ENCODE measurements around the gene ACP2.

The ACP2 gene

DNA sequence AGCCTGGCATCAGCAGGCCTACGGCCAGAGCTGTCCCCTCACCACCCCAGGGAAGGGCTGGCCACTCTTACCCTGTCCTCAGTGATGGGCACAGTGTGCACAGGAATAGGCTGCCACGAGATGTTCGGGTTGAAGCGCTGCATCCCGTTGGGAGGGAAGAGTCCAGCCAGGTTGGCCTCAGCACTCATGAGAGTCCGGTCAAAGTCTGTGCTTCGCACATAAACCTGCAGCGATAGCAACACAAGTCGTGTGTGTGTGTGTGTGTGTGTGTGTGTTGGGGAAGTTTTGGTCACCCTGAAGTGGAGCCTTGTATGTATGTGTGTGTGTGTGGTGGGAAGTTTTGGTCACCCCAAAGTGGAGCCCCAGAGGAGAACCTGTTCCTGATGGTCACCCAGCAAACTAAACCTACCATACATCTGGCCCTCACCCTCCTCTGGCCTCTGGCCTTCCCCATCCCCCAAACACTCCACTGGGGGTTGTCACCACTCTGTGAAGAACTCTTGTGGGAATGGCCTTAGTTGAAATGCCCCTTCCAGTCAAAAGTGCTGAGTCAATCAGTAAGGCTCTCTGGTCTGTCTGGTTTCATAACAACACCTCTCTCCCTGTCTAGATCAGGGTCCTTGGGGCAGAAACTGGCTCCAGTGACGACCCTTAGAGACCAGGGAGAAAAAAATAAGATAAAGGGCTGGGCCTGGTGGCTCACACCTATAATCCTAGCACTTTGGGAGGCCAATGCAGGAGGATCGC, 2.8 kb downstream of the ACP2 start:
- intact Hi-C loops (cut with DNase I), result no loop called here
- DNase-seq, result peak in 3 of 10 donors; percentile 26 to 70 (median 55)

DNA sequence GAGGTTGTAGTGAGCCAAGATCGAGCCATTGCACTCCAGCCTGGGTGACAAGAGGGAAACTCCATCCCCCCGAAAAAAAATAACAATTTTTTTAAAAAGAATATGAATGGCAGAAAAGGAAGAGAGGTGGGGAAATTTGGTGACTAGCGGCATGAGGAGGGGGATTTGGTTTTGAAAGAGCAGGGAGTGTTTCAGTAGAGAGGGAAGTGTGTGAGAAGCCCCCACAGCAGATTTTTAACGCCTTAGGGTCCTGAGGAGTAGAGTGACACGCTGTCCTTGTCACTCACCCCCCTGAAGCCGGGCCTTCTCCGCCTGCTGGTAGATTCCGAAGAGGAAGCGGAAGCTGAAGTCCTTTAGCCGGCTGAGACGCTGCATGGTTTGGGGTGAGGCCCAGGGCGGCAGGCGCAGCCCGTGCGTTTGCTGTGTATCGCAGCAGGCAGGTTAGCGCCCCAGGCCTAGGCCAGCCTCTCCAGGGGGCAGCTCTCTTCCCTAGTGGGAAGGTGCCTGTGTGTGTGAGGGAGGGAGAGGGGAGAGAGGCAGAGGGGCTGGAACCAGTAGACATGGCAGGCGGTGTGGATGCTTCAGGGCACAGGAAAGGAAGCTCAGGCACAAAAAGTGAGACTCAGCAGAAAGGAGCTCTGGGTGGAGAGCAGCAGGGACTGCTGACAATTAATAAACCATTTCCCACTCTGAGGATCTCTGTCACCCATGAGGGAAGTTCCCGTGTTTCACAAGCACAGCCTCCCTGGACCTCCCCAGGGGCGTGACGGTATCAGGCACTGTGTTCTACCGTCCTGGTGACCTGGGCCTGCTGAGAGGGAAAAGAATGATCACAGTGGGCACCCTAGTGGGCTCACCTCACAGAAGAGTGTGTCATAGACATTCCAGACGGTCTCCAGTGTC, 3.9 kb downstream of the ACP2 start:
- peak in 3 of 10 donors; percentile 60 to 79 (median 77) for DNase-seq
- intact Hi-C loops (cut with DNase I), result no loop called here

DNA sequence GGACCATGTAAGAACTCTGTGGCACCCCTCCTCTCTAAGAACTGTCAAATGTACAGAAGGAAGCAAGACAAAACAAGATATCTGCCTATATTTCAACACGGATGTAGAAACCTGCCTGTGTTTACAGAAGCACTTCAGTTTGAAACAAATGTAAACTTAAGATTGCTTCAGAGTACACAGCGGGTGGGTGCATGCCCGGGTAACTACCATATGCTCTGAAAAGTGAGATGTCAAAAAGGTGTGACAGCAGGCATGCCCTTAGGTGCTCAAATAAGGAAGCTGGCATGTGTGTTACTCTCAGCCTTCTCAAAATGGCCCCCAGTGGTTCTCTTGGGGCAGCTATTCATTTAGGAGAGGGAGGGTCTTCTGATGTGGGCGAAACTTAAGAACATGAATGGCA, 5.2 kb downstream of the ACP2 start:
- peak in 1 of 10 donors; percentile 2 for DNase-seq

DNA sequence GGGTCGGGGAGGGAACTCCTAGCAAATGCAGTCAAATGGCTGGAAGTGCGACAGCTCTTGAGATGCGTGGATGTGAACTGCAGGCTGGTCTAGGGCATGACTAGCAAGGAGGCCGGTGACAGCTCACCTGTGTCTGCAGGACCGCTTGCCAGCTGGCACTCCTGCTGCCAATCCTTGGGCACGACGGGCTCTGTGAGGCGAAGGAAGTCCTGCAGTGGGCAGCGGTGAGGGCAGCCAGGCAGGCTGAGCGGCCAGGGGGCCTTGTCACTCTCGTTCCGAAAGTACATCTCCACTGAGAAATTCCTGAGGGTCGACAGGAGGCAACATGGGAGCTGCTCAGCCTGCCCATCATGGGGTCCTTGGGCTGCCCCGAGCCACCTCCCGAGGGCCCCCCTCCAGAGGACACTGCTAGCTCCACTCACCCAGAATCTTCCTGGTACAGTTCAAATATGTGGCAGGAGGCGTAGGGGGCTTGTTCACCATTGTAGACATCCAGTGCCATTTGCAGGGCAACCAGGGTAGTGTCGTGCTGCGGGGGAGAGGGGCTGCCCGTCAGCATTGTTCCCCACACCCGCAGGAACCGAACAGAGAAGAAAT, 5.9 kb downstream of the ACP2 start:
- intact Hi-C loops (cut with DNase I), result no loop called here
- DNase-seq, result peak in 3 of 10 donors; percentile 49 to 80 (median 49)

More for the DNA sequence above, 5.2 kb downstream of the ACP2 start:
- intact Hi-C loops (cut with DNase I), result no loop called here

DNA sequence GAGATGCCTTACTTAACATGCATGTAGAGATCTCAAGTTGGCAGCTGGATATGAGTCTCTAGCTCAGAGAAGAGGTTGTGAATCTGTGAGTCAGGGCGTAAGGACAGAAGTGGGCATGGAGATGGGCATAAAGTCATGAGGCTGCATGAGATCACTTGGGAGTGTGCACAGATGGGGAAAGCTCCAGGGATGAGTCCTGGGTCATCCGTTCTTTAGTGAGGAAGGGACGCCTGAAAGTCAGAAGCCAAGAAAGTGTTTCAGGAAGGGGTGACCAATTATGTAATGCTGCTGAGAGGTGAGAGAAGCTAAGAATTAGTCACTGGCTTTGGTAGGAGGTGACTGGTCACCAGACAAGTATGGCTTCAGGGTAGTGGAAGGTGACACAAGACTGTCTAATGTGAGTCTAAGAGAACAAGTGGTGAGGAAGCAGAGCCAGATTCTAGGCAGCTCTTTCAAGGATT, 6.7 kb downstream of the ACP2 start:
- DNase-seq, result peak in 2 of 10 donors; percentile 4 to 7
- intact Hi-C loops (cut with DNase I), result no loop called here

DNA sequence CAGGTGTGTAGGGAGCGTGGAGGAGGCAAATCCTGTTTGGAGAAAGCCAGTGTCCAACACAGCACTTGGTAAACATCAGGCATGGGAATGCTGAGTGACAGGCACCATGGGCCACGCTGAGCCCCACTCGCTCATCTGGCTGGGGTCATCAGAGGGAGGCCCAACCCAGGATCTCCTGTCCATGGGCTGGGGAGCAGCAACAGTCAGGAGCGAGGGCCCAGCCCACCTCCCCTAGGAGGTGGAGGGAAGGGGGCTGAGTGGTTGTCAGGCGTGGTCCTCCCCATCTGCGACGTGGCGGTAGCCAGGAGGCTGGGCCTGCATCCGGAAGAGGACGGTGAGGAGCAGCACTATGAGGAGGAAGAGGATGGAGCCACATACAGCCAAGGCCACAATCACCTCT, 8.8 kb downstream of the ACP2 start:
- intact Hi-C loops (cut with DNase I), result no loop called here
- peak in 3 of 10 donors; percentile 35 to 72 (median 49) for DNase-seq

DNA sequence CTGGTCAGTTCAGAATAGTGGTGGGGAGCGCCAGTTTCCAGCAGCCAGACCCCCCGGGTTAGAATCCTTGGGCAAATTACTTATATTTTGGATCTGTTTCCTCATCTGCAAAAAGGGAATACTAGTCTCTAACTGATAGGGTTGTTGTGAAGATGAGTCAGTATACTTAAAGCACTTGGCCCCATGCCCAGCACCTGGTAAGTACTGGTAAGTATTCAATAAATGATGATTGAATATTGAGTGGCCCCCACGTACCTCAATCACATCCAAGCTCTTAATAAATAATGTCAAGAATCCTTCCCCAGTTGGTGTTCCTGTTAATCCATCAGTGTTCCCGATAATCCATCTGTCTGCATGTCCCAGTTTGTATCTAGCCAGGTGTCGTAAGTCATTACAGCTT, 12.1 kb downstream of the ACP2 start:
- intact Hi-C loops (cut with DNase I), result no loop called here
- peak in 3 of 10 donors; percentile 4 to 9 (median 4) for DNase-seq

DNA sequence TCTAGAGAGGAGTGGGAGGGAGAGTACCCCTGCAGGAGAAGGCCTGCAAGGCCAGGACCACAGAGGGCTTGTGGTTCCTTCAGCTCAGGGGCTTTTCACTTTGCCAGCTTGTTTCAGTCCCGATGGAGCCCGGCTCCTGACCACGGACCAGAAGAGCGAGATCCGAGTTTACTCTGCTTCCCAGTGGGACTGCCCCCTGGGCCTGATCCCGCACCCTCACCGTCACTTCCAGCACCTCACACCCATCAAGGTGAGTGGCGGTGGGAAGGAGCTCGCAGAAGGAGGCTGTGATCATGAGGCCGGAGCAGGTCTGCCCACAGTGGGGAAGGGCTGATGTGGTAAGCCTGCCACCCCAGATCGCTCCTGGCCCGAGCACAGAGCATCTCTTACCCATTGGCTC, 13.5 kb downstream of the ACP2 start:
- intact Hi-C loops (cut with DNase I), result no loop called here

DNA sequence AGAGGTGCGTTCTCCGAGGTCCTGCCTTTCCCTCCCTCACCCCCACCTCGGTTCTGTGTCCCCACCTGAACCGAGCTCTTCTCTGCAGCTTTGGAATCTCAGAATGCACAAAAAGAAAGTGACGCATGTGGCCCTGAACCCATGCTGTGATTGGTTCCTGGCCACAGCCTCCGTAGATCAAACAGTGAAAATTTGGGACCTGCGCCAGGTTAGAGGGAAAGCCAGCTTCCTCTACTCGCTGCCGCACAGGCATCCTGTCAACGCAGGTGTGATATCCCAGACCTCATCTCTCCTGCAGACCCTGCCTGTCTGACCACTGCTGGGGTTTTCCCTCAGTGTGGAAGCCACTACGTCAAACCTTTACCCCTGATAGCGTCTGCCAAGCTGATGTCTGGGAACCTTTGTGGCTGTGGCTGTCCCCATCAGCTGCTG, 13.9 kb downstream of the ACP2 start:
- intact Hi-C loops (cut with DNase I), result no loop called here
- DNase-seq, result peak in 2 of 10 donors; percentile 59 to 72

More for the DNA sequence above, 13.5 kb downstream of the ACP2 start:
- DNase-seq, result peak in 2 of 10 donors; percentile 48 to 65

DNA sequence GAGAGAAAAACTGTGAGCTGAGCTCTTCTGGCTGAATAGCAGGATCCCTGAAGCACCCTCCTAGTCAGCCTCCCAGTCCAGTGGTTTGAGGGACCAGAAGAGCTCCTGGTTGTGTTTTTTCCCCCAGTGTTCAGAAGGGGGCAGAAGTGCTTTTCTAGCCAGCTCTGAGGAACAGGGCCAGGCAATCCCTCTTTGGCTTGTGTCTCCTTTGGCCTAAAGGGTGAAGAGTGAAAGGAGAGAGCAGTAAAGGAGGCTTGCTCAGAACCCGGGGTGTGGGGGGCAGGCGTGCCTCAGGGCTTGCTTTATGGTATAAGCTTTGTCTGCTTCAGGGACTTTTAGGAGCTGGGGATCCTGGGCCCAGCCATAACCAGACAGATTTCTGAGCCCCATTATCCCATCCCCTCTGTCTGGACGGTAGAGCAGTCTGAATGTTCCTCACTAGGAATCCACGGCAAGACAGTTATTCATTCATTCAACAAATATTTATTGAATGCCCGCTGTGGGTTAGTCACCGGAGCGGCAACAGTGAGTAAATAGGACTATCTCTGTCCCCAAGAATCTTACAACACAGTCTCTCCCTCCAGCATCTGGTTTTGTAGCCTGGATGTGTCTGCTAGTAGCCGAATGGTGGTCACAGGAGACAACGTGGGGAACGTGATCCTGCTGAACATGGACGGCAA, 14.5 kb downstream of the ACP2 start:
- DNase-seq, result peak in 2 of 10 donors; percentile 46 to 78
- intact Hi-C loops (cut with DNase I), result no loop called here

DNA sequence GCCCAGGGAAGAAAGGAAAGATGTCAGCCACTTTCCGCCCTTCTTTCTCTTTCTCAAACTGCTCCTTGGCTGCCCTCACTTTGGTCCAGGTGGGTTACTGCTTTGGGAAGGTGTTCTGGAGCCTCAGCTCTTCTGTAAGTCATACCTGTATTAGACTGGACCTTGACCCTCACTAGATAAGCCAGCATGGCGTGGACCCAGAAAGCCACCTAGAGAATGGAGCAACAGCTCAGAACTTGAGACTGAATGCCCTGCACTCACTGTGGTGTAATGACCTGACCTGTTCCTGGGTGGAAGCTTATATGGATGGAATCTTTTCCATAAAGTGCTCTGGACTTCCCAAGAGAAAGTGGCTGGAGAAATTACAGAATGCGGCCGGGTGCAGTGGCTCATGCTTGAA, 15.6 kb downstream of the ACP2 start:
- intact Hi-C loops (cut with DNase I), result no loop called here
- peak in 2 of 10 donors; percentile 10 to 49 for DNase-seq

DNA sequence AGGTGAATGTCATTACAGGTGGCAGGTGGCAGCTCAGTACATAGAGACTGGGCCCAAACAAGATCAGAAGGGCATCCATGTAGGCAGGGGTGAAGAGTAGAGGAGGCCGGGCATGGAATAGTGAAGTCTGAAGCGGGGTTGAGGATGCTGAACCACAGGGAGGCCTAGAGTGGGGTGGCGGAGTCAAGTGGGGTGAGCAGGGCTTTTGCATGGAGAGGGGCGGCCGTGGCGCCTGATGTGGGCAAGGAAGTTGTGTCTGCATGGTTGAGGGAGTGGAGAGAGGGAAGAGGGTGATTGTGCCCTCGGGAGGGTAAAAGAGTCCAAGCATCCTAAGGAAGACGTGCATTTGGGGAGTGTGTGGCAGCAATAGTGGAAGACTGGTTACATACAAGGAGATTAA, 19.5 kb downstream of the ACP2 start:
- intact Hi-C loops (cut with DNase I), result no loop called here
- peak in 2 of 10 donors; percentile 47 to 55 for DNase-seq

DNA sequence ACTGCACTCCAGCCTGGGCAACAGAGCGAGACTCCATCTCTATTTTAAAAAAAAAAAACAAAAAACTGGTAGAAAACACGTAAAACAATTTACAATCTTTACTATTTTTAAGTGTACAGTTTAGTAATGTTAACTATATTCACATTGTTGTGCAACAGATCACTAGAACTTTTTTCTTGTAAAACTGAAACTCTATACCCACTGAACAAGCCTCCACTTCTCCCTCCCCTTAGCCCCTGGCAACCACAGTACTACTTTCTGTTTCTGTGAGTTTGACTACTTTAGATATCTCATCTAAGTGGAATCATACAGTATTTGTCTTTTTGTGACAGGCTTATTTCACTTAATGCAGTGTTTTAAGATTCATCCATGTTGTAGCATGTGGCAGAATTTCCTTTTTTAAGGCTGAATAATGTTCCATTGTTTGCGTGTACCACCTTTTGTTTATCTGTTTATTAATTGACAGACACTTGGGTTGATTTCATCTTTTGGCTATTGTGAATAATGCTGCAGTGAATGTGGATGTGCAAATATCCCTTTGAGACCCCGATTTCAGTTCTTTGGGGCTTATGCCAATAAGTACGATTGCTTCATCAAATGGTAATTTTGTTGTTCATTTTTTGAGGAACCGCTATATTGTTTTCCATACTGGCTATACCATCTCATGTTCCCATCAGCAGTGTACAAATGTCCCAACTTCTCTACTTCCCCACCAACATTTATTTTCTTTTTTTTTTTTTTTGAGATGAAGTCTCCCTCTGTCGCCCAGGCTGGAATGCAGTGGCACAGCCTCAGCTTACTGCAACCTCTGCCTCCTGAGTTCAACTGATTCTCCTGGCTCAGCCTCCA, 22.8 kb downstream of the ACP2 start:
- peak in 1 of 10 donors; percentile 5 for DNase-seq
- intact Hi-C loops (cut with DNase I), result no loop called here

DNA sequence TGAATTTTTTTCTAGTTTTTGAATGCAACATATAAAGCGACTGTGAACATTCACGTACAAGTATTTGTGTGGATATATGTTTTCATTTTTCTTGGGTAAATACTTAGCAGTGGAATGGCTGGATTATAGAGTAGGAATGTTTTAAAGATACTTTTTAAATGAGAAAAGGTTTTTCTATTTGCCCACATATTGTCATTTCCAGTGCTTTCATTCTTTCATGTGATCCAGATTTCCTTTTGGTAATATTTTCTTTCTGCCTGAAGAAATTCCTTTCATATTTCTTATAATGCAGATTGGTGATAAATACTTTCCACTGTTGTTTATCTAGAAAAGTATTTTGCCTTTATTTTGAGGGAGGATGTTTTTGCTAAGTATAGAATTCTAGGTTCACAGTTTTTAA, 25.9 kb downstream of the ACP2 start:
- intact Hi-C loops (cut with DNase I), result no loop called here
- no peak for DNase-seq

DNA sequence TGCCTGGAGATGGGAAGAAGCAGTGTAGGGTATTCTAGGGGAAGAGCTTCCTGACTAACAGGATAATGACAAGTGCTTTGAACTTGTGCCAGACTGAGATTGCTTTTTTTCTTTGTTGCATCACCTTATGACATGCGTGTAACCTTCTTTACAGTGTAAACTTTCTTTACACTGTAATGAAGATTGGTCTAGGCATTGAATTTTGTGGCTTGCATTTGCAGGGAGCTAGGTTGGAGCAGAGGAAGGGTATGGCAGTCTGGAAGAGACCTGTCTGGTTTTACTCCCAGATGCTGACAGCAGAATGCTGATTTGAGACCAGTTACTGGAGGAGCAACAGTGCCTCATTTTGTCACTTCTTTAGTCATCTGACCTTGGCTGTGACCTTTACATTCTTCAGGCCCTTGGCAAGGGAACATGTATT, 28.2 kb downstream of the ACP2 start:
- no peak for DNase-seq
- intact Hi-C loops (cut with DNase I), result no loop called here

DNA sequence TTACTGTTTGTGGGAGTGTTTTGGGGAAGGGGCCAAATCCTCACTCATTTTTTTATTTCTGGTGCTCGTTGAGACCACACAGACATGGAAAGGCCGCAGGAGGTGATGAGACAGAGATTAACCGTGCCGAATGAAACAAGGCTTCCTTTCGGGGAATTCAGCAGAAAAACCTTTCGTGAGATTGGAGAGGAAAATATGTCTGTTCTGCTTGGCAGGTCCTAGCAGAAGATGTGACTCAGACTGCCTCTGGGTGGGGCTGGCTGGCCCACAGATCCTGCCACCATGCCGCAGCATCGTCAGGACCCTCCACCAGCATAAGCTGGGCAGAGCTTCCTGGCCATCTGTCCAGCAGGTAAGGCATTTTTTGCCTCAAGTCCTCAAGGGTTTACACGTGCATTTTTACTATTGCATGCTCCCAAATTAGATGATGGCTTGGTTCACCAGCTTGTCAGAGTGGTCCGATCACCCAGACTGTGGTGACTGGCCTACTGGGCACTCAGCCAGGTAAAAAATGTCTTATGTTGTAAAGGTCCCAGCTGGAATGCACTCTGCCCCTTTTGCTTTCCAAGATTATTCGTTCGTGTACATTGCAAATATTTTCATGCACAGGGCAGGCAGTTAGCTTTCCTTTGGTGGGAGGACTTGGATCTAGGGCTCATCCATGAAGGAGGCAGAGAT, 32.4 kb downstream of the ACP2 start:
- peak in 5 of 10 donors; percentile 16 to 90 (median 23) for DNase-seq
- intact Hi-C loops (cut with DNase I), result no loop called here

DNA sequence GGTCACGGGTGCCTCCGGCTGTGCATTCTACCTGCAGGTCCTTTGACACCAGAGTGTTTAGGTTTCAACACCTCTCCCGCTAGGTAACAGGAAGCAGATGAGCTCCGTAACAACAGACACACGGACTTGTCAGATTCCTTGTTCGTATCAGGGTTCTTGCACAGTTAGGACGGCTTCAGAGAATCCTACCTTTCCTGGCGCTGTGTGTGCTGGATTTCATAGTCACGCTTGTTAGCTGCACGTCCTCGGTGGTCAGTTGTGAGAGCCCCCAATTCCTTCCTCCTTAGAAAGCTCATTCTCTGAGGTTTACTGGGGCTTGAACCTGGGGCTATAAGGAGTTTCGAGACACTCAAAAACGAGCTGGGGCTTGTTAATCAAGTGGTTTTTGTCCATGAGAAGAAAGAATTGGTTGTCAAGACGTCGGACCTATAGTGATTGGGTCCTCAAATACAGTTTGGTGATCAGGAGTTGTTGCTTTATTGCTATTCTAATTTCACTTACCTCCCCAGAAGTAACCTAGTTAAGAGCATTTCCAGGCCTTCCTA, 33.2 kb downstream of the ACP2 start:
- intact Hi-C loops (cut with DNase I), result loop anchor here (2.0 kb wide), 3 partner anchors 29 to 53 kb away; partner anchors contain the start of genes ARFGAP2 and PACSIN3
- no peak for DNase-seq

DNA sequence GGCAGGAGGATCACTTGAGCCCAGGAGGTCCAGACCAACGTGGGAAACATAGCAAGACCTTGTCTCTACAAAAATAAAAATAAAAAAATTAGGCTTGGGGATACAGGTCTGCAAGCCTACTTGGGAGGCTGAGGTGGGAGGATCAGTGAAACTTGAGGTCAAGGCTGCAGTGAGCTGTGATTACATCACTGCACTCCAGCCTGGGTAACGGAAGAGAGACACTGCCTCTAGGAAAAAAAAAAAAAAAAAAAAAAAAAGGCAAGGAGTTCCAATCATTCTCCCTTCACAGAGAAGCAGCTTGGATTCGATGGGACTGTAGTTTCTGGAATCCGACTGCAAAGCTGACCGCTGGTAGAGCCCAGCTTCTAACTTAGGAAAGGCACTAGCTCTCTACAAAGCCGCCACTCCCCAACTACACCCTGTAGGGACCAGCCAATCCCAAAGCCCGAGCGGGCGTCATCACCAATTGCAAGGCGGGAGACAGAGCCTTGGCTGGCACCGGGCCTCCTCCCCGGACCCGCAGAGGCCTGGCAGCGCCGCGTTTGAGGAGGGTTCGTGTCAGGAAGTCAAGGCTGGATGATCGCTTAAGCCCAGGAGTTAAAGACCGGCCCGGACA, 34.6 kb downstream of the ACP2 start:
- intact Hi-C loops (cut with DNase I), result loop anchor here (2.0 kb wide), 3 partner anchors 27 to 55 kb away; partner anchors contain the start of genes ARFGAP2 and PACSIN3

More for the DNA sequence above, 34.6 kb downstream of the ACP2 start:
- peak; percentile 92 to 99 (median 96) for DNase-seq

Data from posterior cingulate gyrus (tissue), 11 donors.